ENCODE results near the gene PPIG. TPM values are rescaled to one million over a fixed set of nuclear protein-coding genes. Genes with fewer than 3 reads are reported as not detected.

PPIG gene
- polyA plus RNA-seq, 1 experiment, result 11.7 TPM

- Histone ChIP-seq H3K36me3 (ENCODE audit: control insufficient read depth, insufficient read depth, low read length) (no peaks in the 10 kb centered on the region), H3K27me3 (ENCODE audit: control insufficient read depth, insufficient read depth, low read length) (no peaks in the 10 kb centered on the region), H3K4me3 (ENCODE audit: low read depth, low read length) (no peak overlapping the region)
- TF ChIP-seq, protein P1, sequence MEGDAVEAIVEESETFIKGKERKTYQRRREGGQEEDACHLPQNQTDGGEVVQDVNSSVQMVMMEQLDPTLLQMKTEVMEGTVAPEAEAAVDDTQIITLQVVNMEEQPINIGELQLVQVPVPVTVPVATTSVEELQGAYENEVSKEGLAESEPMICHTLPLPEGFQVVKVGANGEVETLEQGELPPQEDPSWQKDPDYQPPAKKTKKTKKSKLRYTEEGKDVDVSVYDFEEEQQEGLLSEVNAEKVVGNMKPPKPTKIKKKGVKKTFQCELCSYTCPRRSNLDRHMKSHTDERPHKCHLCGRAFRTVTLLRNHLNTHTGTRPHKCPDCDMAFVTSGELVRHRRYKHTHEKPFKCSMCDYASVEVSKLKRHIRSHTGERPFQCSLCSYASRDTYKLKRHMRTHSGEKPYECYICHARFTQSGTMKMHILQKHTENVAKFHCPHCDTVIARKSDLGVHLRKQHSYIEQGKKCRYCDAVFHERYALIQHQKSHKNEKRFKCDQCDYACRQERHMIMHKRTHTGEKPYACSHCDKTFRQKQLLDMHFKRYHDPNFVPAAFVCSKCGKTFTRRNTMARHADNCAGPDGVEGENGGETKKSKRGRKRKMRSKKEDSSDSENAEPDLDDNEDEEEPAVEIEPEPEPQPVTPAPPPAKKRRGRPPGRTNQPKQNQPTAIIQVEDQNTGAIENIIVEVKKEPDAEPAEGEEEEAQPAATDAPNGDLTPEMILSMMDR (IDR thresholded peaks at IDR 0.05; ENCODE audit: insufficient read depth, low read depth, low read length), result no peak
- ChIA-PET POLR2A (no interaction called here), CTCF (no interaction called here)
- DNase-seq (ENCODE audit: low read depth), result no peak
Observed at GRCh38 chr2:169662744-169663143, 78.6 kb downstream of the PPIG start.

DNA sequence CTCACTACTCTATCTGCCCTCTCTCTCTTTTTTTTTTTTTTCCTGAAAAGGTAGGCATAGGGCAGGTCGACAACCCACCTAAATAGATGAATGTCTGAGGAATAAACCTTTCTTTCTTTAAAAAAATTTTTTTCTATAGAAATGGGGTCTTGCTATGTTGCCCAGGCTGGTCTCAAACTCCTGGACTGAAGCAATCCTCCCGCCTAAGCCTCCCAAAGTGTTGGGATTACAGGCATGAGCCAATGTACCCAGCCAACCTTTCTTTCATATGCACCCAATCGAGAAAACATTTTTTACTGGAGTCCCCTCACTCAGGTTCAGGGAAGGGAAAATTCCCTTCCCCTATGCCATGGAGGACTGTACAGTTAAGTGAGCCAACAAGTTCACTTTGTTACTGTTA, 79.1 kb downstream of the PPIG start:
- CTCF ChIA-PET, result interaction anchor here (1.6 kb wide), 1 partner anchor 11 kb away, joined by 3 read pairs; no protein-coding TSS in a partner anchor
- DNase-seq (ENCODE audit: low read depth), result no peak

DNA sequence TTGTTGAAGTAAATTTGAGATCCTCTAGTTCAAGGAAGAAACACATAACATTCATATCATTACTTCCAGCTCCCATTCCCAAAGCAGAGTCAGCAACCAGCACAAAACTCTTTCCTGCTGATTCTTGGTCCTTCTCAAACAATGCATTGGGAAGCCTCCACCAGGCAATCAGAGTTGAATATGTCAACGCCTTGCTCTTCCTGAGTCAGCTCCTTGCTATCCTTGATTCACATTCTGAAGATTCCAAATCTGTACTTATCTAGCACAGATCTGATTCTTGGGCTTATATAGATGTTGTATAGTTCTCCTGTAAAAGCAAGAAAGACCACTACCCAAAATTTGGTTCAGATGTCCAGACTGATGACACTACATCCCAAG, 80.4 kb downstream of the PPIG start:
- POLR2A ChIA-PET, result no interaction called here
- CTCF ChIA-PET, result interaction anchor here (0.7 to 1.6 kb wide), 4 partner anchors 13 to 88 kb away, joined by 3 read pairs; no protein-coding TSS in a partner anchor
- TF ChIP-seq, protein P1 (IDR thresholded peaks at IDR 0.05; ENCODE audit: insufficient read depth, low read depth, low read length), result no peak
- Histone ChIP-seq H3K4me3 (ENCODE audit: low read depth, low read length) (no peak overlapping the region), H3K36me3 (ENCODE audit: control insufficient read depth, insufficient read depth, low read length) (no peaks in the 10 kb centered on the region), H3K27me3 (ENCODE audit: control insufficient read depth, insufficient read depth, low read length) (no peaks in the 10 kb centered on the region)
- DNase-seq (ENCODE audit: low read depth), result peak; percentile 9

More for the DNA sequence above, 79.1 kb downstream of the PPIG start:
- TF ChIP-seq, protein P1 (IDR thresholded peaks at IDR 0.05; ENCODE audit: insufficient read depth, low read depth, low read length), result no peak
- H3K4me3 ChIP-seq (ENCODE audit: low read depth, low read length), result no peak overlapping the region
- no peaks in the 10 kb centered on the region for H3K36me3 ChIP-seq (ENCODE audit: control insufficient read depth, insufficient read depth, low read length)
- H3K27me3 ChIP-seq (ENCODE audit: control insufficient read depth, insufficient read depth, low read length), result no peaks in the 10 kb centered on the region
- POLR2A ChIA-PET, result no interaction called here

- DNase-seq (ENCODE audit: low read depth), result peak; percentile 0
- no peaks in the 10 kb centered on the region for H3K36me3 ChIP-seq (ENCODE audit: control insufficient read depth, insufficient read depth, low read length)
- H3K4me3 ChIP-seq (ENCODE audit: low read depth, low read length), result no peak overlapping the region
- ChIA-PET POLR2A (no interaction called here), CTCF (interaction anchor here (0.9 to 1.6 kb wide), 5 partner anchors 13 to 103 kb away, joined by 3 read pairs; no protein-coding TSS in a partner anchor)
- H3K27me3 ChIP-seq (ENCODE audit: control insufficient read depth, insufficient read depth, low read length), result no peaks in the 10 kb centered on the region
- TF ChIP-seq, protein P1 (IDR thresholded peaks at IDR 0.05; ENCODE audit: insufficient read depth, low read depth, low read length), result no peak
Observed at GRCh38 chr2:169664978-169665930, 81.1 kb downstream of the PPIG start.

DNA sequence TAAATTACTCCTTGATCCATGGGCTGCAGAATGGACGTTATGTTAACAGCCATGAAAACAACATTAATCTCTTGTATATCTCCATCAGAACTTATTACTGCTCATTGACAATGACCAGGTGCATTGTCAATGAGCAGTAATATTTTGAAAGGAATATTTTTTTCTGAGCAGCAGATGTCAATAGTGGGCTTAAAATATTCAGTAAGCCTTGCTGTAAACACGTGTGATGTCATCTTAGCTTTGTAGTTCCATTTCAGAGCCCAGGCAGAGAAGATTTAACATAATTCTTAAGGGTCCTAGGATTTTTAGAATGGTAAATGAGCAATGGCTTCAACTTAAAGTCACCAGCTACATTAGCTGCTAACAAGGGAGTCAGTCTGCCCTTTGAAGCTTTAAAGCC, 83.4 kb downstream of the PPIG start:
- ChIA-PET POLR2A (no interaction called here), CTCF (no interaction called here)
- no peaks in the 10 kb centered on the region for H3K36me3 ChIP-seq (ENCODE audit: control insufficient read depth, insufficient read depth, low read length)
- no peak for DNase-seq (ENCODE audit: low read depth)
- no peaks in the 10 kb centered on the region for H3K27me3 ChIP-seq (ENCODE audit: control insufficient read depth, insufficient read depth, low read length)
- TF ChIP-seq, protein P1 (IDR thresholded peaks at IDR 0.05; ENCODE audit: insufficient read depth, low read depth, low read length), result no peak
- H3K4me3 ChIP-seq (ENCODE audit: low read depth, low read length), result no peak overlapping the region
